GM21619 (cell line): ENCODE data around the gene RPA1.
"Not testable (repeated sequence)": the region's sequence is repeated elsewhere in the genome, so short reads cannot be mapped to it uniquely, and the experiment has no call there.

Source experiments
- ATAC-seq: cut with Tn5 transposase; IDR thresholded peaks from one replicate; pipeline ENCODE4 v1.9.1; 2021; ENCODE audit not compliant: unreplicated experiment

Gene RPA1

DNA sequence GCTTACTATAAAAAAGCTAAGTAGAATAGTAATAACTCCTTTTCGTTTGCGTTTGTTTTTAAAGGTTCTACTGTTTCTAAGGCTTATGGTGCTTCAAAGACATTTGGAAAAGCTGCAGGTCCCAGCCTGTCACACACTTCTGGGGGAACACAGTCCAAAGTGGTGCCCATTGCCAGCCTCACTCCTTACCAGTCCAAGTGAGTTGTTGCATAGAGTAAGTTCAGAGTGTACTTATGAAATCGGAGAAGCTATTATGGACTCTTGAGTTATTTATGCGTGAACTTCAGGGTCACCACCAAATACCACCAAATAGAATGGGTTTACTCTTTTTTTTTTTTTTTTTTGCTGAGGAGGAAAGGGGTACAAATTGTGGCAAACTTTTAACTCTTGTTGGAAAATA lies 45.8 kb downstream of the RPA1 start:
- no peak for ATAC-seq

GRCh38 chr17:1878419-1879121 lies 48.8 kb downstream of the RPA1 start:
- ATAC-seq, result no peak

- no peak for ATAC-seq
Observed at GRCh38 chr17:1880851-1881630, 51.2 kb downstream of the RPA1 start.

DNA sequence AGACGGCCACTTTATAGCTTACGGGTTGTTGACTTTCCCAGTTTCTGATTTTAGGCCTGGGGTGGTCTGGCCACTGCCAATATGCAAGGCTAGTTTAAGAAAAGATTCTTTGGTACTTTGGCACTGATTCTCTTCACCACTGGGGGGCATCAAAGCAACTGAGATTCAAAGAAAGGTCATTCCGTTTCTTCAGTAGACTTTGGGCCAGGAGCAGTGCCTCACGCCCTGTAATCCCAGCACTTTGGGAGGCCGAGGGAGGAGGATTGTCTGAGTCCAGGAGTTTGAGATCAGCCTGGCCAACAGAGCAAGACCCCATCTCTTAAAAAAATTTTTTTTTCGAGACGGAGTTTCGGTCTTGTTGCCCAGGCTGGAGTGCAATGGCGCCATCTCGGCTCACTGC lies 53.0 kb downstream of the RPA1 start:
- ATAC-seq, result no peak

DNA sequence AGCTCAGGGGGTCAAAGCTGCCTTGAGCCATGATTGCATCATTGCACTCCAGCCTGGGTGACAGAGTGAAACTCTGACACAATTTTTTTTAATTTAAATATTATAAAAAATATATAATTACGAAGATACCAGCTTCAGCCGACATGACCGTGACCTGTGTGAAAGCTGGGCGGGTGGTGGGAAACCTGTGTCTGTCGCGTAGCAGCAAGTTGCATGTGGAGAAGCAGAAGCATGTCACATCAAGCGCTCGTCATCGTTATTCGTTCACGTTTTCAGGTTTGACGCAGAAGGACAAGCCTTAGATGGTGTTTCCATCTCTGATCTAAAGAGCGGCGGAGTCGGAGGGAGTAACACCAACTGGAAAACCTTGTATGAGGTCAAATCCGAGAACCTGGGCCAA lies 53.7 kb downstream of the RPA1 start:
- ATAC-seq, result no peak

GRCh38 chr17:1888741-1889140 lies 58.9 kb downstream of the RPA1 start:
- ATAC-seq, result no peak

GRCh38 chr17:1890758-1891450 lies 61.1 kb downstream of the RPA1 start:
- no peak for ATAC-seq

- no peak for ATAC-seq
Observed at GRCh38 chr17:1894753-1895339, 65.0 kb downstream of the RPA1 start.

- ATAC-seq, result not testable (repeated sequence)
Observed at GRCh38 chr17:1895479-1895878, 65.7 kb downstream of the RPA1 start.

GRCh38 chr17:1896243-1897104 lies 66.7 kb downstream of the RPA1 start:
- ATAC-seq, result no peak

- no peak for ATAC-seq
Observed at GRCh38 chr17:1897105-1897656, 67.4 kb downstream of the RPA1 start.

DNA sequence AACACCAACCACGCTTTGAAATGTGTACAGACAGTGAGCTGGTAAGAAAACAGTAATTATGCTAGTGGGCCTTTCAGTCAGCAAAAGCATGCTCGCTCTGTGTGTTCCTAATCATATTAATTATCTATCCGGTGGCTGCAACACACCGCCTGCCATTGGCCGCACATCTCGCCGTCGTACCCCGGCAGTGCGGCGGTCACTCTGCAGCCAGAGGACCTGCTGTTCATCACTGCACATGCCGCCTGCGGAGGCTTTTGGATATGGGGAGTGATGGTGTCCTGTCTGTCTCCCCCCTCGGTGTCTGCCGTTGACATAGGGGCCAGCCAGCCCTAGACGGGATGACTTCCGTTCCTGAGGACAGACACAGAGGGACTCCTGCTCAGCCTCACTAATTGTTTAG lies 68.5 kb downstream of the RPA1 start:
- ATAC-seq, result no peak

DNA sequence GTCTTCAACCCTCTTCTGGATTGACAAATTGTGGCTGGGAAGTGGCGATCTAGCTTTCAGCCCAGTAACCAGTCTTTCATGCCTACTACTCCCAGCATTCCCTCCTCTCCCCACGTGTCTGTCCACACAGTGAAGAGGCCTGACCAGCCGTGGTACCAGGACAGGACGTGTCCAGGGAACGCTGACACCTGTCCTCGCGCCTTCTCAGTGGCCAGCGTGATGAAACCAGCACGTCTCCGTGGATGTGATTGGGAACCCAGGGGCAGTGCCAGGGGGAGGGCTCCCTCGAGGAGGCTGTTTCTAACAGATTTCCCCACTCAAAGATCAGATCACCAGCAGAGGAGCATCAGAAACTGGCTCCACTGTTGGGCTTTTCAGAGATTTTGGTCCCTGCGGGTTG lies 69.1 kb downstream of the RPA1 start:
- no peak for ATAC-seq

GRCh38 chr17:1899403-1900000 lies 69.7 kb downstream of the RPA1 start:
- ATAC-seq, result no peak

GRCh38 chr17:1904273-1905182 lies 74.7 kb downstream of the RPA1 start:
- ATAC-seq, result no peak

DNA sequence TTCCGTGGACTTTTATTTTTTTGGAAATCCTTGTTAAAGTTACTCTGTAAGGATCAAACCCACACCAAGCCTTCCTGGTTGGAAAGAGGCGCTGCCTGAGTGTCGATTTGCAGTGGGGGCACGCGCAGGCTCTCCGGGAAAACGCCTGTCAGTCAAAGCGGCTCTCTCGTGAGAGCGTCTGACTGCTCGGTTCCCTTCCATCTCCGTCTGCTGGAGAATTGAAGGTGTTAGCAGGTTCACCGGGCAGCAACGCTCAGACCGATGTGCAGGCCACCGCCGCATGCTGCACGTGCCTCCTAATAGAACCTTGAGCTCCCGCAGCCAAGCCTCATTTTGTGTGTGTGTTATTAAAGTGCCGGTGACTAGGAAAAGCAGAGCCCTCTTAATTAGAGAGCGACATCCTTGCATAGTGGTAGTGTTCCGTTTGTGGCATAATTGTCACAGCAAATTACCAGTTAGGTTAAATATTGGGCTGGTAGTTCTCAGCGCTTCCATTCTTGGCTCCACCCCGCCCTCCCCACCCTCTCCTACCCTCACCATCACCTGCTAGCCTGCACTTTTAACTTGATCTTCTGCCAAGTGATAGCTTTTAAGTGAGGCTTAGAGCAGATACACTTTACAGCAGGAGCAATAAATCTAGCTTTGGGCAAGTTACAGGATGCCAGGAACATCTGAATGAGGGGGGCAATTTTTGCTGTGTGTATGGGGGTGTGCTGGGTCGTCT lies 75.5 kb downstream of the RPA1 start:
- no peak for ATAC-seq

DNA sequence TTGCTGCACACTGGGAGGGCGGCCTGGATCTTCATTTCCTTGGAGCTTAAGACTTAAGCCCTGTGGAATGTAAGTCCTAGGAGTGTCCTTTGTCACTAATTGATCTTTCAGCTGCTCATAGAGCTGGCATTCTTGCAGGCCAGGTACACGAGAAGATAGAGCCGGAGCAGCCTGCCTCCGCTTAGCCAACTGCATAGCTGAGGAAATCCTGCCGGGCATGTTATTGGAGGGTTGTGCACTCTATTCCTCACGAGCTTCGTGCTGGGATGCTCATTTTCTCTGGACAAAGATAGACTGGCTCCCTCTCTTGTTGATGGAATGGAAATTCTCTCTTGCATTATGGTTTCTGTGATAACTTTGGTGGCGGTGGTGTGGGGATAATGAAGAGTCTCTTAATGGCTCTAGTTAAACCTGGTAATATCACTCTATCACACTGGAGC lies 76.9 kb downstream of the RPA1 start:
- ATAC-seq, result no peak

DNA sequence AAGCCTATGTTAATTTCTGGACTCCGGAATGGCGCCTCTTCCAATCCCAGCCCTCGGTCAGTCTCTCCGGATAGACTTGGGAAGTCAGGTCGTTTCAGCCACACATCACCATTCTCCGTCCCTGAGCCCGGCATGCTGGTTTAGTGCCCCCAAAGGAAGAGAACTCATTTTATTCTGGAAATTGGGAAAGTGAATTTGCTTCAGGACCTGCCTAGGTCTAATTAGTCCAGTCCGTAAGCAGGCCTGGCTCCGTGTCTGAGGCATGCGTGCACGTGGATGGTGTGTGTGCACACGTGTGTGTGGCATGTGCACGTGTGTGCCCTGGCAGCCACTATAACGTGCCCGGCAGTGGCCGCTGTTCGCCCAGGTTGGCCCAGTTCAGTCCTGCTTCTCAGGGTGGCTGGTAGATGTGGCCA lies 77.4 kb downstream of the RPA1 start:
- ATAC-seq, result no peak
